HL-60 (cell line): ENCODE data around the gene CDKN2AIPNL.

Source experiments
- DNase-seq, 2 experiments: peaks; one replicate each; pipeline ENCODE4 v3.0.0-alpha.2; 2010 to 2020; ENCODE audit warnings: low read depth in 1 of 2, low spot score in 1 of 2
- H3K27ac ChIP-seq: fragments of 250-450 bp; sonication (Bioruptor Pico); replicated peaks from 2 replicates; pipeline ENCODE4 v1.5.1; 2020; ENCODE audit warnings: mild to moderate bottlenecking, moderate library complexity
- H3K27me3 ChIP-seq: fragments of 250-450 bp; sonication (Bioruptor Pico); 2 replicates; pipeline ENCODE4 v1.5.1; 2021; ENCODE audit warnings: mild to moderate bottlenecking, moderate library complexity; ENCODE audit not compliant: insufficient read depth, poor library complexity, severe bottlenecking
- H3K4me3 ChIP-seq: replicated peaks from 2 replicates; pipeline ENCODE4 v1.5.1; 2011; ENCODE audit warnings: mild to moderate bottlenecking, control low read depth, low read length; ENCODE audit not compliant: insufficient read depth
- GABPA ChIP-seq: IDR thresholded peaks from 2 replicates; pipeline ENCODE4 v1.6.1; 2012; ENCODE audit warnings: low read depth
- POLR2AphosphoS5 ChIP-seq: IDR thresholded peaks from 2 replicates; pipeline ENCODE4 v1.6.1; 2012; ENCODE audit warnings: low read depth
- SPI1 ChIP-seq: IDR thresholded peaks from 2 replicates; pipeline ENCODE4 v1.6.1; 2012; ENCODE audit warnings: low read depth, mild to moderate bottlenecking, borderline replicate concordance
- long read RNA-seq: library from polyadenylated mRNA; unstranded; transcript quantifications from one replicate; pipeline ENCODE4 v2.0.0, GENCODE V29; 2020
- TF ChIP-seq, protein P1 (sequence below): IDR thresholded peaks from 2 replicates; pipeline ENCODE4 v1.6.1; 2012; ENCODE audit warnings: low read depth; ENCODE audit not compliant: insufficient replicate concordance
- TF ChIP-seq, protein P2 (sequence below): IDR thresholded peaks from one replicate; pipeline ENCODE4 v1.5.1; 2011; ENCODE audit warnings: low read length, control low read depth, inconsistent platforms; ENCODE audit not compliant: insufficient read depth

The CDKN2AIPNL gene, protein sequence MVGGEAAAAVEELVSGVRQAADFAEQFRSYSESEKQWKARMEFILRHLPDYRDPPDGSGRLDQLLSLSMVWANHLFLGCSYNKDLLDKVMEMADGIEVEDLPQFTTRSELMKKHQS
- long read RNA-seq, transcript CDKN2AIPNL-202 (3 exons, 1,223 nt): major isoform, 61 of 69 reads
- long read RNA-seq, partial matches to known transcripts: 0 of 69 reads
- long read RNA-seq, other reads (novel, unspliced or antisense): 8 of 69 reads

DNA sequence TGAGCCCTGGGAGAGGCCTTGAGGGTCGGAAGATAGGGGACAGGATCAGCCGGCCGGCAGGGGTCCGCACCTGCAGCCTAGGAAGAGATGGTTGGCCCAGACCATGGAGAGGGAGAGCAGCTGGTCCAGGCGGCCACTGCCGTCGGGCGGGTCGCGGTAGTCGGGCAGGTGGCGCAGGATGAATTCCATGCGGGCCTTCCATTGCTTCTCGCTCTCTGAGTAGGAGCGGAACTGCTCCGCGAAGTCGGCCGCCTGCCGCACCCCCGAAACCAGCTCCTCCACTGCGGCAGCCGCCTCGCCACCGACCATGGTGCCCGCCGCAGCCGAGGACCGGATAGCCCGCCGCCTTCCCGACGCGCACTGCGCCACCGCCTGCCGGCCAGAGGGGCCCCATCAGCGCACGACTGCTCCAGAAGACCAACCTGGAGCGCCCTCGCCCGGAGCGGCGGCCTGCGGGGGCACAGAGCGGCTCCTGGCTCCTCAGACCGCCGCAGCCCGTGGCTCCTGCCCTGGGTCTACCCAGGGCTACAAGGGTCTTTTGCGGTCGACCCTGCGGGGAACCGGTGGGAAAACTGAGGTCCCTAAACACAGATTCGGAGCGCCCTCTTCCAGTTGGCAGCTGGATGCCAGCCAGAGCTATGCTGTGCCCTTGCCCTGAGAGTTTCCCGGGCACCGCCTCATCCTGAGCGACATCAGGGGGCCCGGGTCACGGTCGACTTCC, at the start of gene CDKN2AIPNL:
Gene CDKN2AIPNL, minus strand, starts transcription at position 336 of the 721 bp plus-strand sequence. Its CDS starts 27 bp downstream, at position 309.
- Histone ChIP-seq H3K4me3 (peak within 1 kb of the TSS; percentile 61), H3K27ac (peak within 1 kb of the TSS; percentile 67), H3K27me3 (no peaks in the 10 kb centered on the region)
- TF ChIP-seq GABPA (no peak), POLR2AphosphoS5 (peak; percentile 75)
- DNase-seq: peak; percentile 35 to 76

DNA sequence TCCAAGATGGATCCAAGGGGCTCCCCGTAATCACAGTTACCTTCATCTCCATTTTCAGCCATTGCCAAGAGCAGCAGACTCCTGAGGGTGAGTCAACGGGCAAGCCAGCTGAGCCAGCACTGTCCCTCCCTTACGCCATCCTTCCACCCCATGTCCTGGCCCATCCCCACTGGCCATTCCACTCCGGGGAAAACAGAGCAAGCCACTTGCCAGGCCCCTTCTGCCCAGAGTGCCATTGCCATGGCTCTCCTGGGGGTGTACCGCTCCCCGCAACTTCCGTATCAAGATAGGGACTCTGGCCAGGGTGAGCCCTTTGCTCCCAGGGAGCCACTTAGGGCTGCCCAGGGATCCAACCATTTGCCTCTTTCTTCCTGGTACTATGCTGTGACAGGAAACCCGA, 48.9 kb upstream of the CDKN2AIPNL start:
- Histone ChIP-seq H3K4me3 (no peak overlapping the region), H3K27me3 (no peaks in the 10 kb centered on the region), H3K27ac (no peak overlapping the region)
- TF ChIP-seq SPI1 (no peak), GABPA (no peak), POLR2AphosphoS5 (no peak)
- TF ChIP-seq, protein P1, sequence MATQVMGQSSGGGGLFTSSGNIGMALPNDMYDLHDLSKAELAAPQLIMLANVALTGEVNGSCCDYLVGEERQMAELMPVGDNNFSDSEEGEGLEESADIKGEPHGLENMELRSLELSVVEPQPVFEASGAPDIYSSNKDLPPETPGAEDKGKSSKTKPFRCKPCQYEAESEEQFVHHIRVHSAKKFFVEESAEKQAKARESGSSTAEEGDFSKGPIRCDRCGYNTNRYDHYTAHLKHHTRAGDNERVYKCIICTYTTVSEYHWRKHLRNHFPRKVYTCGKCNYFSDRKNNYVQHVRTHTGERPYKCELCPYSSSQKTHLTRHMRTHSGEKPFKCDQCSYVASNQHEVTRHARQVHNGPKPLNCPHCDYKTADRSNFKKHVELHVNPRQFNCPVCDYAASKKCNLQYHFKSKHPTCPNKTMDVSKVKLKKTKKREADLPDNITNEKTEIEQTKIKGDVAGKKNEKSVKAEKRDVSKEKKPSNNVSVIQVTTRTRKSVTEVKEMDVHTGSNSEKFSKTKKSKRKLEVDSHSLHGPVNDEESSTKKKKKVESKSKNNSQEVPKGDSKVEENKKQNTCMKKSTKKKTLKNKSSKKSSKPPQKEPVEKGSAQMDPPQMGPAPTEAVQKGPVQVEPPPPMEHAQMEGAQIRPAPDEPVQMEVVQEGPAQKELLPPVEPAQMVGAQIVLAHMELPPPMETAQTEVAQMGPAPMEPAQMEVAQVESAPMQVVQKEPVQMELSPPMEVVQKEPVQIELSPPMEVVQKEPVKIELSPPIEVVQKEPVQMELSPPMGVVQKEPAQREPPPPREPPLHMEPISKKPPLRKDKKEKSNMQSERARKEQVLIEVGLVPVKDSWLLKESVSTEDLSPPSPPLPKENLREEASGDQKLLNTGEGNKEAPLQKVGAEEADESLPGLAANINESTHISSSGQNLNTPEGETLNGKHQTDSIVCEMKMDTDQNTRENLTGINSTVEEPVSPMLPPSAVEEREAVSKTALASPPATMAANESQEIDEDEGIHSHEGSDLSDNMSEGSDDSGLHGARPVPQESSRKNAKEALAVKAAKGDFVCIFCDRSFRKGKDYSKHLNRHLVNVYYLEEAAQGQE: no peak
- TF ChIP-seq, protein P2, sequence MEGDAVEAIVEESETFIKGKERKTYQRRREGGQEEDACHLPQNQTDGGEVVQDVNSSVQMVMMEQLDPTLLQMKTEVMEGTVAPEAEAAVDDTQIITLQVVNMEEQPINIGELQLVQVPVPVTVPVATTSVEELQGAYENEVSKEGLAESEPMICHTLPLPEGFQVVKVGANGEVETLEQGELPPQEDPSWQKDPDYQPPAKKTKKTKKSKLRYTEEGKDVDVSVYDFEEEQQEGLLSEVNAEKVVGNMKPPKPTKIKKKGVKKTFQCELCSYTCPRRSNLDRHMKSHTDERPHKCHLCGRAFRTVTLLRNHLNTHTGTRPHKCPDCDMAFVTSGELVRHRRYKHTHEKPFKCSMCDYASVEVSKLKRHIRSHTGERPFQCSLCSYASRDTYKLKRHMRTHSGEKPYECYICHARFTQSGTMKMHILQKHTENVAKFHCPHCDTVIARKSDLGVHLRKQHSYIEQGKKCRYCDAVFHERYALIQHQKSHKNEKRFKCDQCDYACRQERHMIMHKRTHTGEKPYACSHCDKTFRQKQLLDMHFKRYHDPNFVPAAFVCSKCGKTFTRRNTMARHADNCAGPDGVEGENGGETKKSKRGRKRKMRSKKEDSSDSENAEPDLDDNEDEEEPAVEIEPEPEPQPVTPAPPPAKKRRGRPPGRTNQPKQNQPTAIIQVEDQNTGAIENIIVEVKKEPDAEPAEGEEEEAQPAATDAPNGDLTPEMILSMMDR: no peak
- DNase-seq: no peak

DNA sequence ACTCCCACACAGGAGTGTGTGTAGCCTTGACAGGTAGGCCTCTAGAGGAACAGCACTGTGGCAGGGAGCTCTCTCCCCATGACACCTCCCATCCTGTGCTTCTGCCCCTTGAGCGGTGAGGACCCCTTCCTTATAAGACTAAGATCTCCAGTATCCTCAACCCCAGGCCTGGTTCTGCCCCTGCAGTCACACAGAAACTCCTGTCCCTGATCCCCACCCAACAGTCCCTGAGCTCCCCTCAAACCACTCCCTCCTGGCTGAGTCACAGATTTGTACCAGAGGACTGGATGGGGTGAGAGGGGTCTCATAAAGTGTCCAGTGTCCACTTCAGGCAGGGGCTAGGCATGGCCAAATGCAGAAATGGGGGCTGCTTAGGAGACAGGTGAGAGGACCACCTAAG, 47.8 kb upstream of the CDKN2AIPNL start:
- no peaks in the 10 kb centered on the region for H3K27me3 ChIP-seq
- no peak overlapping the region for H3K4me3 ChIP-seq
- no peak overlapping the region for H3K27ac ChIP-seq
- TF ChIP-seq, protein P1: no peak
- TF ChIP-seq POLR2AphosphoS5 (no peak), SPI1 (no peak), GABPA (no peak)
- TF ChIP-seq, protein P2: no peak
- no peak for DNase-seq

DNA sequence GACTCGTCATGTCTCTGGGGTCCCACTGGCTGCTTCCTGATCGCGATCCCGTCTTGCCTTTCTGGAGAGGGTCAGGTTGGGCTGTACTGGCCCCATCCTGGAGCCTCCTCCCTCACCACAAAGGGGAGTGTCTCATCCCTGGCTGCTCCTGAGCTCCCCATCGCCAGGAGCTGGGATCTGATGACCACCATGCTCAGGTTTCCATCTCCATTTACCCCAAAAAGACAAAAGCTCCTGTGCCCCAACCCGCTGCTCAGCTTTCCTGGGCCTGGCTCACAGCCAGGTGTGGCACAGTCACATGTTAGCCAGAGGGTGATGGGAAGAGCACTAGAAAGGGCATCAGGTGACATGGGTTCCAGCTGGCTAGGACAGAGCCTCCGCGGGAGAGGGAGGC, 47.3 kb upstream of the CDKN2AIPNL start:
- Histone ChIP-seq H3K27ac (no peak overlapping the region), H3K27me3 (no peaks in the 10 kb centered on the region), H3K4me3 (no peak overlapping the region)
- TF ChIP-seq, protein P1: no peak
- TF ChIP-seq GABPA: no peak
- TF ChIP-seq POLR2AphosphoS5: no peak
- no peak for TF ChIP-seq SPI1
- TF ChIP-seq, protein P2: no peak
- no peak for DNase-seq
